Left cardiac atrium (tissue), 4 donors: ENCODE measurements around the gene SDCCAG8. TPM values are rescaled to one million over a fixed set of nuclear protein-coding genes. Genes with fewer than 3 reads are reported as not detected.

ENCODE experiments used
- ATAC-seq, 2 donors: fragments of 200-7000 bp; cut with Tn5 transposase; one replicate each; pipeline ENCODE4 v1.9.1; 2020; ENCODE audit warnings: mild to moderate bottlenecking in 2 of 2, moderate library complexity in 2 of 2
- DNase-seq: peaks from one replicate; pipeline ENCODE4 v3.0.0-alpha.2; 2020
- intact Hi-C, 2 donors: fragments of 100-400 bp; cut with DNase I; formaldehyde crosslinking; loops; one replicate each; pipeline versions ENCODE4 v1.14.1 to v1.15.1; 2022 to 2023
- total RNA-seq, 2 donors: library from RNA; stranded (reverse); fragmentation: NEBNext Ultra II Directional; extraction: Animal tissue kit (Norgen Biotek cat#: 25700); gene quantifications; one replicate each; pipeline ENCODE4 v1.2.1, GENCODE V29; 2021
- donor health status: DM: no; HTN: yes; CAD: no.
- donor health status: DM: no; HTN: yes; CAD: no; lungs with severe emphysema.
- donor health status: DM: yes; HTN: yes; CAD: no.
- donor health status: Dilated cardiomyopathy.

SDCCAG8 gene
- total RNA-seq, 2 donors from 2014 or later = 22.5 to 23.8 TPM

GRCh38 chr1:243434594-243434993 is 178.8 kb downstream of the SDCCAG8 start:
- DNase-seq (no peak), ATAC-seq (no peak)
- intact Hi-C loops = no loop called here

GRCh38 chr1:243435836-243436235 is 180.0 kb downstream of the SDCCAG8 start:
- intact Hi-C loops = no loop called here
- no peak for ATAC-seq
- no peak for DNase-seq

- no peak for ATAC-seq
- intact Hi-C loops = no loop called here
- no peak for DNase-seq
These were observed 182.3 kb downstream of the SDCCAG8 start for GRCh38 chr1:243438146-243438545.

- DNase-seq = no peak
- intact Hi-C loops = no loop called here
- ATAC-seq = peak in 1 of 2 donors; percentile 72
These were observed 183.0 kb downstream of the SDCCAG8 start for GRCh38 chr1:243438815-243439214.

GRCh38 chr1:243440406-243440805 is 184.6 kb downstream of the SDCCAG8 start:
- intact Hi-C loops = no loop called here
- ATAC-seq = no peak
- DNase-seq = no peak

GRCh38 chr1:243441601-243442000 is 185.8 kb downstream of the SDCCAG8 start:
- intact Hi-C loops = no loop called here
- ATAC-seq (no peak), DNase-seq (no peak)

- DNase-seq = no peak
- intact Hi-C loops = no loop called here
- no peak for ATAC-seq
These were observed 187.7 kb downstream of the SDCCAG8 start for GRCh38 chr1:243443557-243443956.

- DNase-seq (peak; percentile 27), ATAC-seq (peak; percentile 41 to 92)
- intact Hi-C loops = no loop called here
These were observed 191.5 kb downstream of the SDCCAG8 start for GRCh38 chr1:243447347-243447746.

GRCh38 chr1:243447844-243448243 is 192.0 kb downstream of the SDCCAG8 start:
- ATAC-seq = no peak
- intact Hi-C loops = no loop called here
- no peak for DNase-seq

- no peak for DNase-seq
- ATAC-seq = no peak
- intact Hi-C loops = no loop called here
These were observed 193.5 kb downstream of the SDCCAG8 start for GRCh38 chr1:243449373-243449772.

- DNase-seq (no peak), ATAC-seq (no peak)
- intact Hi-C loops = no loop called here
These were observed 196.3 kb downstream of the SDCCAG8 start for GRCh38 chr1:243452092-243452491.

- intact Hi-C loops = no loop called here
- ATAC-seq = no peak
- no peak for DNase-seq
These were observed 198.6 kb downstream of the SDCCAG8 start for GRCh38 chr1:243454328-243454997.

GRCh38 chr1:243455760-243456651 is 200.2 kb downstream of the SDCCAG8 start:
- ATAC-seq (no peak), DNase-seq (no peak)
- intact Hi-C loops = no loop called here

GRCh38 chr1:243457363-243457982 is 201.6 kb downstream of the SDCCAG8 start:
- intact Hi-C loops = no loop called here
- DNase-seq (no peak), ATAC-seq (no peak)

GRCh38 chr1:243459059-243459458 is 203.2 kb downstream of the SDCCAG8 start:
- DNase-seq (no peak), ATAC-seq (no peak)
- intact Hi-C loops = no loop called here

GRCh38 chr1:243461700-243462099 is 205.9 kb downstream of the SDCCAG8 start:
- intact Hi-C loops = no loop called here
- ATAC-seq (no peak), DNase-seq (no peak)

- intact Hi-C loops = no loop called here
- ATAC-seq (no peak), DNase-seq (no peak)
These were observed 207.3 kb downstream of the SDCCAG8 start for GRCh38 chr1:243462929-243463697.

GRCh38 chr1:243465081-243465480 is 209.2 kb downstream of the SDCCAG8 start:
- ATAC-seq (no peak), DNase-seq (no peak)
- intact Hi-C loops = no loop called here

- DNase-seq (no peak), ATAC-seq (no peak)
- intact Hi-C loops = no loop called here
These were observed 209.9 kb downstream of the SDCCAG8 start for GRCh38 chr1:243465738-243466137.
